Activated CD4-positive, alpha-beta T cell treated with anti-CD3 and anti-CD28 coated beads for 4 hours (primary cell): ENCODE data around the gene RPP25L.

ENCODE experiments used
- DNase-seq, 2 donors: peaks; one replicate each; pipeline ENCODE4 v3.0.0-alpha.2; 2020

RPP25L gene

GRCh38 chr9:34582787-34583186 lies 29.1 kb downstream of the RPP25L start:
- no peak for DNase-seq

GRCh38 chr9:34581318-34581717 lies 30.6 kb downstream of the RPP25L start:
- DNase-seq: no peak

GRCh38 chr9:34580358-34580757 lies 31.5 kb downstream of the RPP25L start:
- no peak for DNase-seq

GRCh38 chr9:34579808-34580163 lies 32.1 kb downstream of the RPP25L start:
- no peak for DNase-seq

- DNase-seq: no peak
These were observed 32.6 kb downstream of the RPP25L start for GRCh38 chr9:34579104-34579807.

- DNase-seq: no peak
These were observed 33.4 kb downstream of the RPP25L start for GRCh38 chr9:34578241-34579103.

GRCh38 chr9:34577400-34578240 lies 34.3 kb downstream of the RPP25L start:
- DNase-seq: no peak

GRCh38 chr9:34576597-34577399 lies 35.1 kb downstream of the RPP25L start:
- DNase-seq: no peak

- no peak for DNase-seq
These were observed 35.9 kb downstream of the RPP25L start for GRCh38 chr9:34575862-34576596.

GRCh38 chr9:34575241-34575640 lies 36.7 kb downstream of the RPP25L start:
- no peak for DNase-seq

- DNase-seq: no peak
These were observed 37.3 kb downstream of the RPP25L start for GRCh38 chr9:34574571-34574970.

- DNase-seq: no peak
These were observed 38.1 kb downstream of the RPP25L start for GRCh38 chr9:34573599-34574325.

- DNase-seq: no peak
These were observed 39.3 kb downstream of the RPP25L start for GRCh38 chr9:34572628-34573027.

- DNase-seq: no peak
These were observed 39.8 kb downstream of the RPP25L start for GRCh38 chr9:34572092-34572491.

GRCh38 chr9:34571481-34571810 lies 40.5 kb downstream of the RPP25L start:
- DNase-seq: no peak

- no peak for DNase-seq
These were observed 41.0 kb downstream of the RPP25L start for GRCh38 chr9:34570809-34571480.

GRCh38 chr9:34570376-34570775 lies 41.5 kb downstream of the RPP25L start:
- DNase-seq: no peak

GRCh38 chr9:34568774-34569173 lies 43.1 kb downstream of the RPP25L start:
- DNase-seq: no peak

- DNase-seq: no peak
These were observed 43.8 kb downstream of the RPP25L start for GRCh38 chr9:34568133-34568532.

GRCh38 chr9:34566972-34567371 lies 44.9 kb downstream of the RPP25L start:
- DNase-seq: no peak

GRCh38 chr9:34566322-34566721 lies 45.6 kb downstream of the RPP25L start:
- no peak for DNase-seq
